ENCODE data around the gene S100A10.

DNA sequence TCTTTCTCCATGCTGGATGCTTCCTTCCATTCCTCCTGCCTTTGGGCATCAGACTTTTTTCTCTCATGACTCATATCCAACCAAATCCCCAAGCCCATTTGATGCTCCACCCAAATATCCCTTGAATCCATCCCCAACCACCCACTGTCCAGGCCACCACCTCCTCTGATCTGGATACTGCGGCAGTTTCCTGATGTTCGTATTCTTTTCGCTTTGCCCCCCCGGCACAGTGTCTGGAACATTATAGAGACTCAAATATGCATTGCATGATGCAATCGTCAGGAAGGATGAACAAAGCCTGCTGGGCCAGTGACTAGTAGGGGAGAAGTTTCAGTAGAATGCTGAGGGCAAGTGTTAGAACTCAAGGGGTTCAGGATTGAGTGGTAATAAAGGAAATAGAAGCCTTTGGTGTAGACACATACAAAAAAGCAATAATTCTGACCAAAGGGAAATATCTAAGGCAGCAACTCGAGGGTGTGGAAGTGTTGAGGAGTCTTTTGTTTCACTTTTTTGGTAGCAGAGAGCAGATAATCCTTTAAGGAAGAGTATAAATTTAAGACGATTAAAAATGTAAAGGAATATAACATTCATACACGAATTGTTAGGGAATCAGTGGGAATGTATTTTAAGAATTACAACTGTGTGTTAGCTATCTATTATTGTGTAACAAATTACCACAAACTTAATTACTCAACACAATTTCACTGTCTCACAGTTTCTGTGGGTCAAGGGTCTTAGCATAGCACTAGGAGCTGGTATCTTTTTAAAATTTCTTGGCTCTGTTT, 35.7 kb upstream of the S100A10 start:
- TF ChIP-seq RAD21 (IDR thresholded peaks at IDR 0.05; ENCODE audit: low read length) (no peak), BHLHE40 (IDR thresholded peaks at IDR 0.05; ENCODE audit: low read depth, low read length) (no peak), POLR2A (IDR thresholded peaks at IDR 0.05; ENCODE audit: low read depth, low read length) (no peak), CEBPB (IDR thresholded peaks at IDR 0.05; ENCODE audit: low read depth, low read length) (peak; percentile 91), MXI1 (IDR thresholded peaks at IDR 0.05; ENCODE audit: borderline replicate concordance, low read depth, low read length) (no peak), RFX5 (IDR thresholded peaks at IDR 0.05; ENCODE audit: low read depth, low read length) (no peak), NFE2L2 (IDR thresholded peaks at IDR 0.05; ENCODE audit: low read depth, low read length) (no peak)
- TF ChIP-seq, protein P1, sequence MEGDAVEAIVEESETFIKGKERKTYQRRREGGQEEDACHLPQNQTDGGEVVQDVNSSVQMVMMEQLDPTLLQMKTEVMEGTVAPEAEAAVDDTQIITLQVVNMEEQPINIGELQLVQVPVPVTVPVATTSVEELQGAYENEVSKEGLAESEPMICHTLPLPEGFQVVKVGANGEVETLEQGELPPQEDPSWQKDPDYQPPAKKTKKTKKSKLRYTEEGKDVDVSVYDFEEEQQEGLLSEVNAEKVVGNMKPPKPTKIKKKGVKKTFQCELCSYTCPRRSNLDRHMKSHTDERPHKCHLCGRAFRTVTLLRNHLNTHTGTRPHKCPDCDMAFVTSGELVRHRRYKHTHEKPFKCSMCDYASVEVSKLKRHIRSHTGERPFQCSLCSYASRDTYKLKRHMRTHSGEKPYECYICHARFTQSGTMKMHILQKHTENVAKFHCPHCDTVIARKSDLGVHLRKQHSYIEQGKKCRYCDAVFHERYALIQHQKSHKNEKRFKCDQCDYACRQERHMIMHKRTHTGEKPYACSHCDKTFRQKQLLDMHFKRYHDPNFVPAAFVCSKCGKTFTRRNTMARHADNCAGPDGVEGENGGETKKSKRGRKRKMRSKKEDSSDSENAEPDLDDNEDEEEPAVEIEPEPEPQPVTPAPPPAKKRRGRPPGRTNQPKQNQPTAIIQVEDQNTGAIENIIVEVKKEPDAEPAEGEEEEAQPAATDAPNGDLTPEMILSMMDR (conservative IDR thresholded peaks at IDR 0.05; ENCODE audit: low read depth, low read length): no peak

Data from IMR-90 (cell line).